ENCODE measurements around the gene TRANK1. TPM values are rescaled to one million over a fixed set of nuclear protein-coding genes. Genes with fewer than 3 reads are reported as not detected.
A peak's percentile ranks its signal among the peaks of the same experiment; 100 is the strongest.

Gene TRANK1
- polyA plus RNA-seq, 1 donor (not counting 4 experiments of a cell fraction or from before 2014, with no cell fraction given) = 3.2 TPM

DNA sequence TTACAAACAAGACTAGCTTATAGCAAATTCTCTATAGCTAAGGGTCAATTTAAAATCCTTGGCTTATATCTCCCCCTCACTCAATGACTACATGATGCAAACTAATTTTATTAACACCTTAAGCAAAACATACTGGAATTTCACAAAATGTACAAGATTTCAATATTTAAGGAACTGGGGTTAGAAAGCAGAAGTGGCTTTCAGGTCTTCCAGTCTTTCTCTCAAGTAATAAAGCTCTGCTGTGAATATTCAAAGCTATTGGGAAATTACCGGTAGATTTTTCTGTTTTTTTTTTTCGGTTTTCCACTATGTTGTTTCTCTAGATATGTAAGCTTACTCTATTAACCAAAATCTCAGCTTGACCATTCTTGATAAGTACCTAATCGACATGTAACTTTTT, 44.2 kb upstream of the TRANK1 start:
- H4K20me1 ChIP-seq (ENCODE audit: control insufficient read depth, extremely low read depth, insufficient read depth, low read length) = peaks cover 3% of the 10 kb centered on the region
- FAIRE-seq (no peak), DNase-seq (ENCODE audit: low read depth, low spot score) (no peak)
- TF ChIP-seq CTCF (optimal IDR thresholded peaks at IDR 0.05 in 1 of 3, IDR thresholded peaks at IDR 0.05 in 1 of 3, conservative IDR thresholded peaks at IDR 0.05 in 1 of 3; ENCODE audit: extremely low read depth in 1 of 3, insufficient read depth in 2 of 3, low read length in 3 of 3) = no peak
- no peak for TF ChIP-seq EZH2 (IDR thresholded peaks at IDR 0.05; ENCODE audit: low read length)
- H3K4me1 ChIP-seq (ENCODE audit: control insufficient read depth, extremely low read depth, insufficient read depth, low read length) = peaks cover 28% of the 10 kb centered on the region
- no peak overlapping the region for H3K27ac ChIP-seq (ENCODE audit: control insufficient read depth, insufficient read depth, low read length)
- H2AFZ ChIP-seq (ENCODE audit: control insufficient read depth, low read length) = no peak overlapping the region
- H3K4me2 ChIP-seq (ENCODE audit: control insufficient read depth, extremely low read depth, insufficient read depth, low read depth, low read length) = peak overlapping the region; percentile 67
- dilution Hi-C loops (cut with MboI; ENCODE audit: extremely low pct_ligation_motif_present, low sequenced_read_pairs) = no loop called here
- no peaks in the 10 kb centered on the region for H3K9me1 ChIP-seq (ENCODE audit: control insufficient read depth, extremely low read depth, insufficient read depth, low read length)
- no peaks in the 10 kb centered on the region for H3K27me3 ChIP-seq (ENCODE audit: control insufficient read depth, extremely low read depth, insufficient read depth, low read length)
- no peak overlapping the region for H3K4me3 ChIP-seq (ENCODE audit: control insufficient read depth in 2 of 3, extremely low read depth in 1 of 3, insufficient read depth in 2 of 3, low read depth in 1 of 3, low read length in 3 of 3)
- no peaks in the 10 kb centered on the region for H3K9me3 ChIP-seq (ENCODE audit: control insufficient read depth, low read depth, low read length)
- peaks cover 45% of the 10 kb centered on the region for H3K79me2 ChIP-seq (ENCODE audit: control insufficient read depth, insufficient read depth, low read length)
- no peak overlapping the region for H3K9ac ChIP-seq (ENCODE audit: control insufficient read depth, extremely low read depth, insufficient read depth, low read length)
- peaks cover 8 to 15% of the 10 kb centered on the region in 2 experiments for H3K36me3 ChIP-seq (ENCODE audit: control insufficient read depth in 2 of 2, extremely low read depth in 1 of 2, insufficient read depth in 2 of 2, low read length in 2 of 2)

DNA sequence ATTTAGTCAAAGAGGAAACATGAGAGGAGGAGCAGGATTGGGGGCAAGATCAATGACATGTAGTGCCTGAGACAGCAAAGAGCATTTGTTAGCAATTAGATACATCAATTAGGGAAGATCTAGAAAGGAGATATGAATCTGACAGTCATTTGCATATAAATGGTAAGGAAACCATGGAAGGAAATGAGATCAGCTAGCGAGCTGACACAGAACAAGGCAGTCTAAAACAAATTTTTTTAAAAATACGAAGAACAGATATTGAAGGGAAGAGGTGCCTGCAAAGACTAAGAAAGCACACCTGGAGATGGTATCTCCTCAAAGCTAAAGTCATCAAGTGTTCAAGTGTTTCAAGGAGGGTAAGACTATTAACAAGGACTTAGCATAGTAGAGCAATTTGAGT, 43.5 kb upstream of the TRANK1 start:
- H3K9me3 ChIP-seq (ENCODE audit: control insufficient read depth, low read depth, low read length) = no peaks in the 10 kb centered on the region
- dilution Hi-C loops (cut with MboI; ENCODE audit: extremely low pct_ligation_motif_present, low sequenced_read_pairs) = no loop called here
- H3K27me3 ChIP-seq (ENCODE audit: control insufficient read depth, extremely low read depth, insufficient read depth, low read length) = no peaks in the 10 kb centered on the region
- no peak overlapping the region for H2AFZ ChIP-seq (ENCODE audit: control insufficient read depth, low read length)
- H4K20me1 ChIP-seq (ENCODE audit: control insufficient read depth, extremely low read depth, insufficient read depth, low read length) = peaks cover 3% of the 10 kb centered on the region
- DNase-seq (ENCODE audit: low read depth, low spot score) (no peak), FAIRE-seq (no peak)
- H3K4me1 ChIP-seq (ENCODE audit: control insufficient read depth, extremely low read depth, insufficient read depth, low read length) = peaks cover 28% of the 10 kb centered on the region
- H3K27ac ChIP-seq (ENCODE audit: control insufficient read depth, insufficient read depth, low read length) = no peak overlapping the region
- no peak overlapping the region for H3K4me2 ChIP-seq (ENCODE audit: control insufficient read depth, extremely low read depth, insufficient read depth, low read depth, low read length)
- H3K9me1 ChIP-seq (ENCODE audit: control insufficient read depth, extremely low read depth, insufficient read depth, low read length) = no peaks in the 10 kb centered on the region
- TF ChIP-seq EZH2 (IDR thresholded peaks at IDR 0.05; ENCODE audit: low read length) = no peak
- H3K36me3 ChIP-seq (ENCODE audit: control insufficient read depth in 2 of 2, extremely low read depth in 1 of 2, insufficient read depth in 2 of 2, low read length in 2 of 2) = peaks cover 8 to 15% of the 10 kb centered on the region in 2 experiments
- peaks cover 43% of the 10 kb centered on the region for H3K79me2 ChIP-seq (ENCODE audit: control insufficient read depth, insufficient read depth, low read length)
- no peak overlapping the region for H3K9ac ChIP-seq (ENCODE audit: control insufficient read depth, extremely low read depth, insufficient read depth, low read length)
- H3K4me3 ChIP-seq (ENCODE audit: control insufficient read depth in 2 of 3, extremely low read depth in 1 of 3, insufficient read depth in 2 of 3, low read depth in 1 of 3, low read length in 3 of 3) = no peak overlapping the region

- Histone ChIP-seq H3K9ac (ENCODE audit: control insufficient read depth, extremely low read depth, insufficient read depth, low read length) (no peak overlapping the region), H3K79me2 (ENCODE audit: control insufficient read depth, insufficient read depth, low read length) (no peaks in the 10 kb centered on the region), H3K9me1 (ENCODE audit: control insufficient read depth, extremely low read depth, insufficient read depth, low read length) (no peaks in the 10 kb centered on the region), H3K9me3 (ENCODE audit: control insufficient read depth, low read depth, low read length) (no peaks in the 10 kb centered on the region), H3K4me2 (ENCODE audit: control insufficient read depth, extremely low read depth, insufficient read depth, low read depth, low read length) (no peak overlapping the region), H3K4me3 (ENCODE audit: control insufficient read depth in 2 of 3, extremely low read depth in 1 of 3, insufficient read depth in 2 of 3, low read depth in 1 of 3, low read length in 3 of 3) (no peak overlapping the region), H3K27me3 (ENCODE audit: control insufficient read depth, extremely low read depth, insufficient read depth, low read length) (no peaks in the 10 kb centered on the region), H3K4me1 (ENCODE audit: control insufficient read depth, extremely low read depth, insufficient read depth, low read length) (no peaks in the 10 kb centered on the region), H3K36me3 (ENCODE audit: control insufficient read depth in 2 of 2, extremely low read depth in 1 of 2, insufficient read depth in 2 of 2, low read length in 2 of 2) (peaks cover 3 to 6% of the 10 kb centered on the region in 2 experiments), H4K20me1 (ENCODE audit: control insufficient read depth, extremely low read depth, insufficient read depth, low read length) (no peaks in the 10 kb centered on the region), H3K27ac (ENCODE audit: control insufficient read depth, insufficient read depth, low read length) (no peak overlapping the region), H2AFZ (ENCODE audit: control insufficient read depth, low read length) (no peak overlapping the region)
- FAIRE-seq (no peak), DNase-seq (ENCODE audit: low read depth, low spot score) (no peak)
- TF ChIP-seq CTCF (optimal IDR thresholded peaks at IDR 0.05 in 1 of 3, IDR thresholded peaks at IDR 0.05 in 1 of 3, conservative IDR thresholded peaks at IDR 0.05 in 1 of 3; ENCODE audit: extremely low read depth in 1 of 3, insufficient read depth in 2 of 3, low read length in 3 of 3) = no peak
- no peak for TF ChIP-seq EZH2 (IDR thresholded peaks at IDR 0.05; ENCODE audit: low read length)
- dilution Hi-C loops (cut with MboI; ENCODE audit: extremely low pct_ligation_motif_present, low sequenced_read_pairs) = no loop called here
Measured at GRCh38 chr3:36981006-36981405, 36.2 kb upstream of the TRANK1 start.

Data from keratinocyte (primary cell).